Right atrium auricular region (tissue), 2 donors: Measurements from ENCODE around the gene MEGF10. TPM values are rescaled to one million over a fixed set of nuclear protein-coding genes. Genes with fewer than 3 reads are reported as not detected.

Source experiments
- DNase-seq: peaks from one replicate; pipeline ENCODE4 v3.0.0-alpha.2; 2019; ENCODE audit warnings: low spot score
- H3K27ac ChIP-seq, 2 donors: fragments of 200-600 bp; sonication (generic); 1 replicate in 1 of 2; 2 replicates in 1 of 2; pipeline ENCODE4 v1.5.1; 2016 to 2019
- H3K27me3 ChIP-seq, 2 donors: fragments of 200-600 bp; sonication (generic); one replicate each; pipeline versions ENCODE4 v1.5.1 to v1.6.0; 2017 to 2019
- H3K36me3 ChIP-seq: fragments of 200-600 bp; sonication (generic); one replicate; pipeline ENCODE4 v1.5.1; 2016
- H3K4me1 ChIP-seq, 2 donors: fragments of 200-600 bp; sonication (generic); one replicate each; pipeline versions ENCODE4 v1.5.1 to v1.6.0; 2017 to 2019
- H3K4me3 ChIP-seq, 2 donors: fragments of 200-600 bp; sonication (generic); 1 replicate in 1 of 2; 2 replicates in 1 of 2; pipeline ENCODE4 v1.5.1; 2017 to 2019; ENCODE audit warnings: mild to moderate bottlenecking in 1 of 2, moderate library complexity in 1 of 2
- H3K9me3 ChIP-seq, 2 donors: fragments of 200-600 bp; sonication (generic); one replicate each; pipeline ENCODE4 v1.5.1; 2019
- CTCF ChIP-seq, 2 donors: fragments of 200-600 bp; sonication (generic); IDR thresholded peaks; one replicate each; pipeline ENCODE4 v1.5.1; 2019; ENCODE audit warnings: antibody characterized with exemption in 2 of 2
- total RNA-seq, 2 donors: library from RNA; depleted of rRNA; stranded (reverse); fragments of >200 nt; gene quantifications; one replicate each; pipeline ENCODE4 v1.1.0, GENCODE V29; 2016

MEGF10 gene
- total RNA-seq, 2 donors from 2014 or later: 0.71 to 3.0 TPM

- no peak overlapping the region for H3K4me3 ChIP-seq
- no peak for DNase-seq
- no peak overlapping the region for H3K27ac ChIP-seq
- no peaks in the 10 kb centered on the region for H3K27me3 ChIP-seq
- TF ChIP-seq CTCF (IDR thresholded peaks at IDR 0.05): no peak
- peaks cover 0 to 14% of the 10 kb centered on the region in 2 donors for H3K4me1 ChIP-seq
- no peaks in the 10 kb centered on the region for H3K36me3 ChIP-seq
- no peaks in the 10 kb centered on the region for H3K9me3 ChIP-seq
These were observed 120.4 kb downstream of the MEGF10 start for GRCh38 chr5:127410959-127411358.

DNA sequence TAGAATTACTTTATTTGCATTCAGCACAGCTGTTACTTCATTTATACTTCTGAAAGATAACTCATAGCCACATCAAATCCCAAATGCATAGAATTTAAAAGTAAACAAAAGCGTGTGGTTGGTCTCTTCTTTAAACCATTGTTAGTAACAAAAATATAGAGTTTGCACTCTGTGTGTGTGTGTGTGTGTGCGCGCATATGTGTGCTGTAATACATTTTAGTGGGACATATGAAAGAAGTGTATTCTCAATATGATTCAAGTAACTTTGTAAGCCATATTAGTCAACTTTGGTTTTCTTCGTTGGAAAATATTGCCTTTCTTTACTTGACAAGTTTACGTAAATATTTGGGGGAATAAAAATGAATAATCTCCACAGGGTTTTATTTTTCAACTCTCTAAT, 120.8 kb downstream of the MEGF10 start:
- Histone ChIP-seq H3K36me3 (no peaks in the 10 kb centered on the region), H3K27me3 (no peaks in the 10 kb centered on the region), H3K27ac (no peak overlapping the region), H3K9me3 (no peaks in the 10 kb centered on the region), H3K4me3 (no peak overlapping the region), H3K4me1 (peaks cover 0 to 14% of the 10 kb centered on the region in 2 donors)
- TF ChIP-seq CTCF (IDR thresholded peaks at IDR 0.05): no peak
- no peak for DNase-seq

- TF ChIP-seq CTCF (IDR thresholded peaks at IDR 0.05): no peak
- Histone ChIP-seq H3K27ac (no peak overlapping the region), H3K36me3 (no peaks in the 10 kb centered on the region), H3K4me3 (no peak overlapping the region), H3K9me3 (no peaks in the 10 kb centered on the region), H3K27me3 (no peaks in the 10 kb centered on the region), H3K4me1 (peaks cover 0 to 14% of the 10 kb centered on the region in 2 donors)
- no peak for DNase-seq
These were observed 122.1 kb downstream of the MEGF10 start for GRCh38 chr5:127412698-127413097.

DNA sequence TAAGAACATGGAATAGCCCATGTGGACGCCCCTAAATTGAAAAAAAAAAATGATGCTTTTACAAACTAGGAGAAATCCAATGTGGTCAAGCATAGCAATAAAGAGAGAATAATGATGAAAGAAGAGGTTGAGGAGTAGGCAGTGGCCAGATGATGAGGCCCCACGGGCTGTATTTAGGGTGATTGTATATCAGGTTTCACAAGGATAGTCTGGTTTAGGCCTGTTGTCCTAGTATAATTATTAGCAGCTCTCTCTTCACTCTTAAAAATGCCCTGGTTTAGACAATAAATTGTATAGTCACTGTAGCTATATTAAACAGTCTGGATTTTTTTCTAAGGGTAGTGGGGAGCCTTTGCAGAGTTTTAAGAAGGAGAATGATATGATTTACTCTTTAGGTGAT, 124.4 kb downstream of the MEGF10 start:
- TF ChIP-seq CTCF (IDR thresholded peaks at IDR 0.05): no peak
- Histone ChIP-seq H3K27ac (no peak overlapping the region), H3K4me3 (no peak overlapping the region), H3K36me3 (no peaks in the 10 kb centered on the region), H3K4me1 (no peaks in the 10 kb centered on the region), H3K27me3 (no peaks in the 10 kb centered on the region), H3K9me3 (no peaks in the 10 kb centered on the region)
- no peak for DNase-seq

DNA sequence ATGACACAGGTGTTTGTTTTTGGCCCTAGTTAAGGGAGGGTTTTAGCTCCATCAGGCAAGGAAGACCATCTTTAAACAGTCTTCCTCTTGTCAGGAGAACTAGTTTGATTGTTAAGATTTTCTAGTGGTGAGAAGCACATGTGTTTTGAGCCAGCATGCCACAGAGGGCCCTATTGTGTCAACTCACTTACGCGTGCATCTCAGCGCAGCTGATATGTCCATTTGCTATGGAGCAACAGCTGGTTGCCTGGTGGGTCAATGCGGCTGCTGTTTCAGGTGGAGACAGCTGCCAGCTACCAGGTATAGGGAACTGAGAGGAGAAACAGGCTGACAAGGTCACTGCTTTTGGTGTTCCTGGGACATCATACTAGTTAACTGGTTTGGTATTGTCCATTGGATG, 126.3 kb downstream of the MEGF10 start:
- no peak for TF ChIP-seq CTCF (IDR thresholded peaks at IDR 0.05)
- Histone ChIP-seq H3K27me3 (no peaks in the 10 kb centered on the region), H3K9me3 (no peaks in the 10 kb centered on the region), H3K4me1 (no peaks in the 10 kb centered on the region), H3K4me3 (no peak overlapping the region), H3K27ac (no peak overlapping the region), H3K36me3 (no peaks in the 10 kb centered on the region)
- no peak for DNase-seq

- no peaks in the 10 kb centered on the region for H3K9me3 ChIP-seq
- TF ChIP-seq CTCF (IDR thresholded peaks at IDR 0.05): no peak
- no peak for DNase-seq
- H3K27me3 ChIP-seq: no peaks in the 10 kb centered on the region
- no peak overlapping the region for H3K4me3 ChIP-seq
- H3K36me3 ChIP-seq: no peaks in the 10 kb centered on the region
- H3K27ac ChIP-seq: no peak overlapping the region
- no peaks in the 10 kb centered on the region for H3K4me1 ChIP-seq
These were observed 126.9 kb downstream of the MEGF10 start for GRCh38 chr5:127417528-127417927.
